Memory B cell (primary cell): Measurements from ENCODE around the gene LTB4R.
"Not testable (repeated sequence)": the region's sequence is repeated elsewhere in the genome, so short reads cannot be mapped to it uniquely, and the experiment has no call there.

Experiments used
- ATAC-seq: fragments of 150-1000 bp; cut with Tn5 transposase; 2 replicates; pipeline ENCODE4 v1.10.0; 2021; ENCODE audit warnings: low read depth, mild to moderate bottlenecking, moderate library complexity
- DNase-seq, 2 donors: peaks; one replicate each; pipeline ENCODE4 v3.0.0; 2022; ENCODE audit warnings: low spot score in 2 of 2
- H3K27ac Mint-ChIP-seq: one replicate; pipeline ENCODE4 v1.8.0; 2022; ENCODE audit warnings: mild to moderate bottlenecking, moderate library complexity, mixed read lengths
- H3K27me3 Mint-ChIP-seq: one replicate; pipeline ENCODE4 v1.8.0; 2022; ENCODE audit warnings: mixed read lengths
- H3K36me3 Mint-ChIP-seq: one replicate; pipeline ENCODE4 v1.8.0; 2022; ENCODE audit warnings: mild to moderate bottlenecking, mixed read lengths
- H3K4me1 Mint-ChIP-seq: one replicate; pipeline ENCODE4 v1.8.0; 2022; ENCODE audit warnings: mixed read lengths
- H3K4me3 Mint-ChIP-seq: one replicate; pipeline ENCODE4 v1.8.0; 2022; ENCODE audit warnings: mild to moderate bottlenecking, moderate library complexity, mixed read lengths
- H3K9me3 Mint-ChIP-seq: one replicate; pipeline ENCODE4 v1.8.0; 2022; ENCODE audit warnings: mixed read lengths

The LTB4R gene

DNA sequence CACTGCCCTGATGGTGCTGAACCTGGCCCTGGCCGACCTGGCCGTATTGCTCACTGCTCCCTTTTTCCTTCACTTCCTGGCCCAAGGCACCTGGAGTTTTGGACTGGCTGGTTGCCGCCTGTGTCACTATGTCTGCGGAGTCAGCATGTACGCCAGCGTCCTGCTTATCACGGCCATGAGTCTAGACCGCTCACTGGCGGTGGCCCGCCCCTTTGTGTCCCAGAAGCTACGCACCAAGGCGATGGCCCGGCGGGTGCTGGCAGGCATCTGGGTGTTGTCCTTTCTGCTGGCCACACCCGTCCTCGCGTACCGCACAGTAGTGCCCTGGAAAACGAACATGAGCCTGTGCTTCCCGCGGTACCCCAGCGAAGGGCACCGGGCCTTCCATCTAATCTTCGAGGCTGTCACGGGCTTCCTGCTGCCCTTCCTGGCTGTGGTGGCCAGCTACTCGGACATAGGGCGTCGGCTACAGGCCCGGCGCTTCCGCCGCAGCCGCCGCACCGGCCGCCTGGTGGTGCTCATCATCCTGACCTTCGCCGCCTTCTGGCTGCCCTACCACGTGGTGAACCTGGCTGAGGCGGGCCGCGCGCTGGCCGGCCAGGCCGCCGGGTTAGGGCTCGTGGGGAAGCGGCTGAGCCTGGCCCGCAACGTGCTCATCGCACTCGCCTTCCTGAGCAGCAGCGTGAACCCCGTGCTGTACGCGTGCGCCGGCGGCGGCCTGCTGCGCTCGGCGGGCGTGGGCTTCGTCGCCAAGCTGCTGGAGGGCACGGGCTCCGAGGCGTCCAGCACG, 4.7 kb downstream of the LTB4R start:
- H3K27ac Mint-ChIP-seq, result no peak overlapping the region
- H3K27me3 Mint-ChIP-seq, result peaks cover 12% of the 10 kb centered on the region
- no peak for DNase-seq
- H3K4me1 Mint-ChIP-seq, result peaks cover 22% of the 10 kb centered on the region
- no peaks in the 10 kb centered on the region for H3K9me3 Mint-ChIP-seq
- no peak for ATAC-seq
- H3K36me3 Mint-ChIP-seq, result no peaks in the 10 kb centered on the region
- H3K4me3 Mint-ChIP-seq, result no peak overlapping the region

DNA sequence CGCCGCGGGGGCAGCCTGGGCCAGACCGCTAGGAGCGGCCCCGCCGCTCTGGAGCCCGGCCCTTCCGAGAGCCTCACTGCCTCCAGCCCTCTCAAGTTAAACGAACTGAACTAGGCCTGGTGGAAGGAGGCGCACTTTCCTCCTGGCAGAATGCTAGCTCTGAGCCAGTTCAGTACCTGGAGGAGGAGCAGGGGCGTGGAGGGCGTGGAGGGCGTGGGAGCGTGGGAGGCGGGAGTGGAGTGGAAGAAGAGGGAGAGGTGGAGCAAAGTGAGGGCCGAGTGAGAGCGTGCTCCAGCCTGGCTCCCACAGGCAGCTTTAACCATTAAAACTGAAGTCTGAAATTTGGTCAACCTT, 5.3 kb downstream of the LTB4R start:
- Mint-ChIP-seq H3K27me3 (peaks cover 13% of the 10 kb centered on the region), H3K4me3 (no peak overlapping the region), H3K9me3 (no peaks in the 10 kb centered on the region), H3K4me1 (peaks cover 22% of the 10 kb centered on the region), H3K36me3 (no peaks in the 10 kb centered on the region), H3K27ac (no peak overlapping the region)
- DNase-seq, result no peak
- ATAC-seq, result no peak

DNA sequence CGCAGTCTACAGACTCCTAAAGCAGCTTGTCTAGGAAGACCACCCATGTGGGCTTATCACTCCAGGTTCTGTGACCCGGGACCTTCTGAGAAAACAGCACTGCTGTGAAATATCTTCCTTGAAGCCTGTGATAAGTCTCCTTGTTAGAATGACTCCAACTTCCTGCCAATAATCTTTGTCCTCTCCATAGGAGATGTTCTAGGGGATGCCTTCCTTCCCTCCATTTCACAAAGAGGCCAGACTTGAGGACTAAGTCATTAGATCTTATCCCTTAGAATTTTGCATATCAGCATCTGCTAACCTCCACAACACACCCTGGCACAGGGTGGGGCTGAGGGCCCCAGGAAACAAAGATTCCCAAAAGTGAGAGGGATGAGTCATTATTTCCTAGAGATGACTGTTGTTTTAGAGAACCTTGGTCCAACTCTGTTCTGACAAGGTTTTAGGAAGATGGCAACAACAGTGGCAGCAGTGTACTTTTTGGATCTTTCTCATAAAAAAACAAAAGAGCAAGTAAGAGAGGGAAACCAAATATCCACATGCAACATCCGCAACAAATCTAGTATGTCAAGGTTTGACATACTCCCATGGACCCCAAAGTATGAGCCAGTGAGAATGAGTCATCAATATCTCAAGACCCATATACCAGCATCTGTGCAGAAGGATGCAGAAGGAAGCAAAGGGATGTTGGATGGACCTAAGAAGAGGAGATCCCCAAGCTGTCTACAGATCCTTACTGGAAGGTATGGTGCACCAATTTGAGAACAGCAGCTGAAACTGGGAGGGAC, 6.0 kb downstream of the LTB4R start:
- ATAC-seq, result no peak
- peaks cover 16% of the 10 kb centered on the region for H3K4me1 Mint-ChIP-seq
- no peaks in the 10 kb centered on the region for H3K36me3 Mint-ChIP-seq
- peaks cover 16% of the 10 kb centered on the region for H3K27me3 Mint-ChIP-seq
- no peaks in the 10 kb centered on the region for H3K9me3 Mint-ChIP-seq
- H3K4me3 Mint-ChIP-seq, result no peak overlapping the region
- DNase-seq, result no peak
- no peak overlapping the region for H3K27ac Mint-ChIP-seq

DNA sequence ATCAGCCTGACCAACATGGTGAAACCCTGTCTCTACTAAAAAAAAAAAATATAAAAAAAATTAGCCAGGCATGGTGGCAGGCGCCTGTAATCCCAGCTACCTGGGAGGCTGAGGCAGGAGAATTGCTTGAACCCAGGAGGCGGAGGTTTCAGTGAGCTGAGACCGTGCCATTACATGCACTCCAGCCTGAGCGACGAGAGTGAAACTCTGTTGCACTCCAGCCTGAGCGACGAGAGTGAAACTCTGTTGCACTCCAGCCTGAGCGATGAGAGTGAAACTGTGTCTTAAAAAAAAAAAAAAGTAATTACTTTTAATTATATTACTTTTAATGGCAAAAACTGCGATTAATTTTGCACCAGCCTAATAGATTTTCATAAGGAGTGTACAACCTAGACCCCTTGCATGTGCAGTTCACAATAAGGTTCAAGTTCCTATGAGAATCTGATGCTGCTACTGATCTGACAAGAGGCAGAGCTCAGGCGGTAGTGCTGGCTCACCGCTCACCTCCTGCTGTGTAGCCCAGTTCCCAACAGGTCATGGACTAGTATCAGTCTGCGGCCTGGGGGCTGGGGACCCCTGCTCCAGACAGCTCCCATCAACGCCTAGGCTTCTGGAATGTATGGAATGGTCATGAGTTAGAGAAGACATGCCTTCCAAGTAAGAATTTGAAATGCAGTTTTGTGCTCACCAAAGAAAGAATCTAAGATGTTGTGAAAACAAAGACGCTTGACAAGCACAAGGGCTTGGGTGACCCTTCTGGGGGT, 10.1 kb downstream of the LTB4R start:
- Mint-ChIP-seq H3K4me3 (no peak overlapping the region), H3K36me3 (no peaks in the 10 kb centered on the region), H3K27ac (no peak overlapping the region), H3K27me3 (peaks cover 25% of the 10 kb centered on the region), H3K4me1 (no peaks in the 10 kb centered on the region), H3K9me3 (no peaks in the 10 kb centered on the region)
- DNase-seq (no peak), ATAC-seq (no peak)

DNA sequence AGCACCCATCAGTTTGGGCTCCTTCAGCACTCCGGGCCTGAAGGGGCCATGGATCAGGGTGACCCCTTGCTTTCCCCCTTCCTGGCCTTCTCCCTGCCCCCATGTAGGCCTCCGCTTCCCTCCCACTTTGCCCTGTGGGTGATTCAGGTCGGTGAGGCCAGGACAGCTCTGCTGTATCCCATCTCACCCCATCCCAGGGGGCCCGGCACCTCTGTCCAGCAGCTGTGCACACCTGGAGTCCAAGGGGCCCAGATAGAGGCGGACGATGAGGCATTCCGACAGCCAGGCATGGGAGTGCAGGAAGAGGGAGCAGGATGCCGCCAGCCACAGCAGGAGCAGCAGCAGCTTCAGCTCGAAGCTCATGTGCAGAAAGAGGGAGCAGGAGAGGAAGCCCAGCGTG, 11.4 kb downstream of the LTB4R start:
- DNase-seq (no peak), ATAC-seq (no peak)
- Mint-ChIP-seq H3K9me3 (no peaks in the 10 kb centered on the region), H3K36me3 (no peaks in the 10 kb centered on the region), H3K4me3 (no peak overlapping the region), H3K27ac (no peak overlapping the region), H3K27me3 (peaks cover 25% of the 10 kb centered on the region), H3K4me1 (peaks cover 5% of the 10 kb centered on the region)

DNA sequence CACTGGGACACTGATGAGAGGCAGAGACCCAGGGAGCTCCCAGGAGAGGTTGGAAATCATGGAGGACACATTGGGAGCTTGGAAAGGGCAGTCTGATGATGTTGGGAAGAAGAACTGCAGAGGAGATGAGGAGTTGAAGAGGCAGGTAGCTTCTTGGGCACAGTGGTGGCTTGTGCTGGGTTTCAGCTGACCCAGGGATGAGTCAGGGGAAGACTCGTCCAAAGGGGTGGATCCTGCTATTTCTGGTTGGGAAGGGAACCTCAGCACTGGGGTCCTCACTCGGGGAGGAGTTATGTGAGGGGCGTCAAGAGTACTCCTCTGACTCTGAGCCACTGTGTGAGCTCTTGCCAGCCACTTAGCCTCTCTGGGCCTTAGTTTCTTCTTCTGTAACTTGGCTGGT, 12.0 kb downstream of the LTB4R start:
- Mint-ChIP-seq H3K4me3 (no peak overlapping the region), H3K9me3 (no peaks in the 10 kb centered on the region), H3K4me1 (peaks cover 5% of the 10 kb centered on the region), H3K27ac (peak overlapping the region; percentile 23), H3K27me3 (peaks cover 25% of the 10 kb centered on the region), H3K36me3 (no peaks in the 10 kb centered on the region)
- ATAC-seq (no peak), DNase-seq (no peak)

DNA sequence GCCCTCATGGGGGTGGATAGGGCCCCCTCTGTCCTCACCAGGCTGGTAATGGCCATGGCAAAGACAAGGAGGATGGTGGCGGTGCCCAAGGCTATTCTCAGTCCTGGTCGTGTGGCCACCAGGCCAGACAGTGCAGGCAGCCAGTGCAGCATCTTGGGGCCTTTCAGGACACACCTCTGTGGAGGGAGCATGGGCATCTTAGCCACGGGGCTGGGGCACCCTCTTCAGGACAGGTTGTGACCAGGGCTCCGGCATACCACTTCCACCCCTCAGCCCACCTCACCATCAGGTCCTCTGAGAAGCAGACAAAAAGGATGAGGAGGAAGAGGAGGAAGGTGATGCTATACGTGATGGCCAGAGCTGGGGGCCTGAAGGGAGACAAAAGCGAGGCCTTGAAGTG, 12.7 kb downstream of the LTB4R start:
- DNase-seq, result no peak
- Mint-ChIP-seq H3K4me1 (peaks cover 10% of the 10 kb centered on the region), H3K36me3 (no peaks in the 10 kb centered on the region), H3K27ac (no peak overlapping the region), H3K27me3 (peaks cover 23% of the 10 kb centered on the region), H3K4me3 (no peak overlapping the region), H3K9me3 (no peaks in the 10 kb centered on the region)
- ATAC-seq, result no peak

DNA sequence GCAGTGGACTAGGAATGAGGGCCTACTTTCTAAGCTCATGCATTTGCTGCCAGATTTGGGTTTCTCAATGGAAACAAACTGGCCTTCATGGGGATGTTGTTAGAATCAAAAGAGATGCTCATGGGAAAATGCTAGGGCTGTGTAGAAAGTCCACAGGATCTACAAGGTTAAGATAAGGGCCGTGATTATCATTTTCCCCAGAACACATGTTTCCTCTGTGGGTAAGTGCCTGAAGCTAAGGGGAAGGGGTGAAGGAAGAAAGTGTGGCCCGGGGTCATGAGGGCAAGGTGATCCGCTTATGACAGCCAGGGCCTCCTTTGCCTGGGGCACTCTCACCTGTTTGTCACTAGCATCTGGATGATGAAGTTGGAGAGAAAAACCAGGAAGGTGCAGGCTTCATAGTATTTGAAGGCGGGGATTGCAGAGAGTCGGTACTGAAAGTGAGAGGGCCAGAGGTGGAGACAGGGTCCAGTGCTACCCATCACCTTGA, 13.8 kb downstream of the LTB4R start:
- H3K27me3 Mint-ChIP-seq, result peaks cover 17% of the 10 kb centered on the region
- no peaks in the 10 kb centered on the region for H3K9me3 Mint-ChIP-seq
- H3K27ac Mint-ChIP-seq, result no peak overlapping the region
- no peak for DNase-seq
- no peak overlapping the region for H3K4me3 Mint-ChIP-seq
- H3K36me3 Mint-ChIP-seq, result no peaks in the 10 kb centered on the region
- H3K4me1 Mint-ChIP-seq, result peaks cover 10% of the 10 kb centered on the region
- ATAC-seq, result no peak

DNA sequence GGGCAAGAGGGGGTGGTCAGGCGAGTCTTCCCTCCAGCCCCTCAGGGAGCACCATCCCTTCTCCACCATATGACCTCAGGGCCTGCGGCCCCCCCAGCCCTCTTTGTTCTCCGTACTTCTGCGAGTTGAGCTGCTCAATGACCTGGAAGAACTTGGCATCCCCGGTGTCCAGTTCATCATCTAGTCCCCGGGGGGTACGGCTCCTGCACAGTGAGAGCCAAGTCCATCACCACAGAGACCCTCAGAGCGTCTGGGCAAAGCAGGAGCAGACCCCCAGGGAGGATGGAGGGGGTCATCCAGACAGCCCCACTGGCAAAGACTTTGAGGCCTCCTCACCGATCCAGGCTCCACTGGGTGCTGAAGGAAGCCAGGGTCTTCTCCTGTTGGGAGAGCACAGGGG, 14.7 kb downstream of the LTB4R start:
- DNase-seq (no peak), ATAC-seq (no peak)
- no peaks in the 10 kb centered on the region for H3K36me3 Mint-ChIP-seq
- peaks cover 13% of the 10 kb centered on the region for H3K27me3 Mint-ChIP-seq
- H3K4me1 Mint-ChIP-seq, result peaks cover 10% of the 10 kb centered on the region
- no peak overlapping the region for H3K4me3 Mint-ChIP-seq
- H3K9me3 Mint-ChIP-seq, result no peaks in the 10 kb centered on the region
- H3K27ac Mint-ChIP-seq, result no peak overlapping the region

DNA sequence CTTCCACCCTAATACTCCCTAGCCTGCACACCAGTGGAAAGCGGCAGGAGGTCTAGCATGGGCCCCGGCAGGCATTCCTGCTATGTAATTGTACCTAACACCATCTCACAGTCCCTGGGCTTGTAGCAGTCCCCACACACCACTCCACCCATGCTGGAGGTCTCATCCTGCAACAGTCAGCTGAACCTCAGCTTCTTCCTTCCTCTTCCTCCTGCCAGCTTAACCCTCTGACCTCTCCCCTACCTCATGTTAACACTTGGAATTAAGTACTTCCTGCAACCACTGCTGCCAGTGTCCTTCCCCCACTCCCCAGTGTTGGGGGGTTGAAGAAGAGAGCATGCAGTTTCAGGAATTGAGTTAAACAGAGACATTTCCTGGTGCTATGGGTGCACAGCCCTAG, 16.0 kb downstream of the LTB4R start:
- H3K36me3 Mint-ChIP-seq, result no peaks in the 10 kb centered on the region
- H3K4me1 Mint-ChIP-seq, result peaks cover 14% of the 10 kb centered on the region
- no peak overlapping the region for H3K4me3 Mint-ChIP-seq
- H3K27me3 Mint-ChIP-seq, result peaks cover 11% of the 10 kb centered on the region
- H3K27ac Mint-ChIP-seq, result peak overlapping the region; percentile 17
- ATAC-seq (no peak), DNase-seq (no peak)
- no peaks in the 10 kb centered on the region for H3K9me3 Mint-ChIP-seq

DNA sequence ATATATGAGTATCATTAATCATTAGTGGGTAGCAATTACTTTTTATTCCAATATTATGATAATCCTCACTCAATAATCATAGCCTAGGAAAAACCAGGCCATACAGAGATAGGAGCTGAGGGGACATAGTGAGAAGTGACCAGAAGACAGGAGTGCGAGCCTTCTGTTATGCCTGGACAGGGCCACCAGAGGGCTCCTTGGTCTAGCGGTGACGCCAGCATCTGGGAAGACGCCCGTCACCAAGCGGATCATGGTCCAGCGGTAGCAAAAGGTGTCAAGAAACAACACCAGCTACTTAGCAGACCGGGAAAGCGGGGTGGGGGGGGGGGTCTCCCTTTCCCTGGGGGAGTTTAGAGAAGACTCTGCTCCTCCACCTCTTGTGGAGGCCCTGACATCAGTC, 16.6 kb downstream of the LTB4R start:
- H3K4me3 Mint-ChIP-seq, DNase-seq, H3K9me3 Mint-ChIP-seq, H3K27ac Mint-ChIP-seq, H3K36me3 Mint-ChIP-seq, ATAC-seq: not testable (repeated sequence)
- Mint-ChIP-seq H3K4me1 (peaks cover 17% of the 10 kb centered on the region), H3K27me3 (peaks cover 13% of the 10 kb centered on the region)

DNA sequence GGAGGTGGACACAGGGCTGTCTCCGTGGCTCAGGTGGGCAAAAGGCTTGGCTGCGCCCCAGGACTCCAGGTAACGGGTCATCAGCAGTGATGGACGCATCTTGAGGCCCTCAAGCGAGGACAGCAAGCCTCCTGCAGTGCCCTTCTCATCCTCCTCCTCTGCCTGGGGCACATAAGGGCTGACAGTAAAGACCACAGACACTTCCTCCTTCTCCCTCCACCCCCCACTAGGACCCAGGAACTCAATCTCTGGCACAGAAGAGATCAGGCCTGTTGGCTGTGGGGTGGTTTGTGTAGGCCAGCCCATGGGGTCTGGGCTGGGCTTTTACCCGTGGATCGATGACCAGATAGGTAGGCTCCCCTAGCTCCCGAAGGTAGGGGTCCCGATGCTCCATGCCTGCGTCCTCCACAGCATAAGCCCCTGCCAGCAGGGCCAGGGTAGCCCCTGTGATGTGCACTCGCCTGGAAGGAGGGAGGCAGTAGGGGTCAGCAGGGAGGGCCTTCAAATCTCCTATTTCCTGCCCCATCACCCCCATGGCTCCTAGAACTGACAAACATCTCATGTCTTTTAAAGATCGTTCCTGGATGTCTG, 17.9 kb downstream of the LTB4R start:
- peaks cover 8% of the 10 kb centered on the region for H3K27me3 Mint-ChIP-seq
- no peak overlapping the region for H3K4me3 Mint-ChIP-seq
- no peak overlapping the region for H3K27ac Mint-ChIP-seq
- peaks cover 17% of the 10 kb centered on the region for H3K4me1 Mint-ChIP-seq
- ATAC-seq (no peak), DNase-seq (no peak)
- H3K9me3 Mint-ChIP-seq, result no peaks in the 10 kb centered on the region
- no peaks in the 10 kb centered on the region for H3K36me3 Mint-ChIP-seq

DNA sequence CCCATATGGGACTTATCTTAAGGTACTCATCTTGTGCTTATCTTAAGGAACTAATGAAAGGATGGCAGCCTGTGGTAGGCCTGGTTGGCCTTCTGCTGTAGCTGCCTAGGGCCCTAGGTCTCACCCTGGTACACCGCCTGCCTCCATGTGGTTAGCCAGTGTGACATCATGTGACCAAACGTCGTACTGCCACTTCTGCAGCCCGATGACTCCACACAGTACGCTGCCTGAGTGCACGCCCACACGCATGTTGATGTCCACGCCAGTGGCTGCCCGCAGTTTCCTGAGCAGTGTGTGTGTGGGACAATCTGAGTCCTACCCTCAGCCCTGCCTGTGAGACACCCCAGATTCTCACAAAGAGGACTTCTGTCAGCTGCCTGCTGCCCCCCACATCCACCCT, 18.4 kb downstream of the LTB4R start:
- ATAC-seq (no peak), DNase-seq (no peak)
- H3K27me3 Mint-ChIP-seq, result peaks cover 5% of the 10 kb centered on the region
- H3K36me3 Mint-ChIP-seq, result no peaks in the 10 kb centered on the region
- no peaks in the 10 kb centered on the region for H3K9me3 Mint-ChIP-seq
- no peak overlapping the region for H3K4me3 Mint-ChIP-seq
- H3K27ac Mint-ChIP-seq, result no peak overlapping the region
- peaks cover 19% of the 10 kb centered on the region for H3K4me1 Mint-ChIP-seq
